HG02870 (cell line): ENCODE measurements around the gene CLBA1.

ENCODE experiments used
- ATAC-seq: cut with Tn5 transposase; IDR thresholded peaks from one replicate; pipeline ENCODE4 v1.9.1; 2021; ENCODE audit warnings: mild to moderate bottlenecking, moderate library complexity; ENCODE audit not compliant: unreplicated experiment

The CLBA1 gene

GRCh38 chr14:104979758-104980610 lies 5.6 kb upstream of the CLBA1 start:
- no peak for ATAC-seq

GRCh38 chr14:104980611-104981531 lies 4.7 kb upstream of the CLBA1 start:
- no peak for ATAC-seq

- no peak for ATAC-seq
These were observed 3.7 kb upstream of the CLBA1 start for GRCh38 chr14:104981699-104982541.

GRCh38 chr14:104982548-104983230 lies 2.9 kb upstream of the CLBA1 start:
- no peak for ATAC-seq

- ATAC-seq, result no peak
These were observed 2.3 kb upstream of the CLBA1 start for GRCh38 chr14:104983231-104983721.

GRCh38 chr14:104984056-104984894 lies 1.3 kb upstream of the CLBA1 start:
- ATAC-seq, result no peak

GRCh38 chr14:104986487-104987164 lies 1.0 kb downstream of the CLBA1 start:
- no peak for ATAC-seq

GRCh38 chr14:104989236-104989950 lies 3.8 kb downstream of the CLBA1 start:
- no peak for ATAC-seq

- ATAC-seq, result no peak
These were observed 4.3 kb downstream of the CLBA1 start for GRCh38 chr14:104989951-104990303.

GRCh38 chr14:104991896-104992230 lies 6.3 kb downstream of the CLBA1 start:
- ATAC-seq, result no peak

- ATAC-seq, result no peak
These were observed 6.9 kb downstream of the CLBA1 start for GRCh38 chr14:104992501-104992900.

- ATAC-seq, result no peak
These were observed 7.7 kb downstream of the CLBA1 start for GRCh38 chr14:104993306-104993705.

- ATAC-seq, result no peak
These were observed 8.4 kb downstream of the CLBA1 start for GRCh38 chr14:104993808-104994591.

- ATAC-seq, result no peak
These were observed 9.4 kb downstream of the CLBA1 start for GRCh38 chr14:104994978-104995377.

GRCh38 chr14:104996032-104996431 lies 10.4 kb downstream of the CLBA1 start:
- ATAC-seq, result no peak

GRCh38 chr14:104996483-104996882 lies 10.9 kb downstream of the CLBA1 start:
- ATAC-seq, result no peak

- ATAC-seq, result no peak
These were observed 13.2 kb downstream of the CLBA1 start for GRCh38 chr14:104998801-104999200.
